Measurements from ENCODE around the gene DNAJA3. TPM values are rescaled to one million over a fixed set of nuclear protein-coding genes. Genes with fewer than 3 reads are reported as not detected.

Gene DNAJA3
- total RNA-seq, 2 donors from 2014 or later: 47.6 to 60.0 TPM

DNA sequence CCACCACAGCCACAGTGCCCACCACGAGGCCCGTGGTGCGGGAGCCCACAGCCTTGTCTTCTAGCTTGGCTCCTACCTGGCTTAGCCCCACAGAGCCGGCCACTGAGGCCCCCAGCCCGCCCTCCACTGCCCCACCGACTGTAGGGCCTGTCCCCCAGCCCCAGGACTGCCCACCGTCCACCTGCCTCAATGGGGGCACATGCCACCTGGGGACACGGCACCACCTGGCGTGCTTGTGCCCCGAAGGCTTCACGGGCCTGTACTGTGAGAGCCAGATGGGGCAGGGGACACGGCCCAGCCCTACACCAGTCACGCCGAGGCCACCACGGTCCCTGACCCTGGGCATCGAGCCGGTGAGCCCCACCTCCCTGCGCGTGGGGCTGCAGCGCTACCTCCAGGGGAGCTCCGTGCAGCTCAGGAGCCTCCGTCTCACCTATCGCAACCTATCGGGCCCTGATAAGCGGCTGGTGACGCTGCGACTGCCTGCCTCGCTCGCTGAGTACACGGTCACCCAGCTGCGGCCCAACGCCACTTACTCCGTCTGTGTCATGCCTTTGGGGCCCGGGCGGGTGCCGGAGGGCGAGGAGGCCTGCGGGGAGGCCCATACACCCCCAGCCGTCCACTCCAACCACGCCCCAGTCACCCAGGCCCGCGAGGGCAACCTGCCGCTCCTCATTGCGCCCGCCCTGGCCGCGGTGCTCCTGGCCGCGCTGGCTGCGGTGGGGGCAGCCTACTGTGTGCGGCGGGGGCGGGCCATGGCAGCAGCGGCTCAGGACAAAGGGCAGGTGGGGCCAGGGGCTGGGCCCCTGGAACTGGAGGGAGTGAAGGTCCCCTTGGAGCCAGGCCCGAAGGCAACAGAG lies 43.5 kb upstream of the DNAJA3 start:
- TF ChIP-seq POLR2A (IDR thresholded peaks at IDR 0.05) (no peak), POLR2AphosphoS5 (IDR thresholded peaks at IDR 0.05) (no peak), CTCF (IDR thresholded peaks at IDR 0.05) (no peak)
- H3K4me1 ChIP-seq (replicated peaks): peaks cover 4% of the 10 kb centered on the region
- no peak overlapping the region for H3K4me3 ChIP-seq
- WGBS: 93% methylated on average over 53 of the region's 55 CpGs
- H3K9me3 ChIP-seq: no peaks in the 10 kb centered on the region
- DNase-seq (ENCODE audit: low spot score): no peak
- H3K36me3 ChIP-seq: no peaks in the 10 kb centered on the region
- intact Hi-C loops (cut with DNase I): no loop called here
- no peaks in the 10 kb centered on the region for H3K27me3 ChIP-seq (replicated peaks; ENCODE audit: insufficient read depth)
- H3K27ac ChIP-seq: no peak overlapping the region

- Histone ChIP-seq H3K4me1 (replicated peaks) (no peaks in the 10 kb centered on the region), H3K36me3 (no peaks in the 10 kb centered on the region), H3K9me3 (no peaks in the 10 kb centered on the region), H3K27ac (no peak overlapping the region), H3K4me3 (no peak overlapping the region), H3K27me3 (replicated peaks; ENCODE audit: insufficient read depth) (no peaks in the 10 kb centered on the region)
- 91% methylated on average over 18 of the region's 21 CpGs for WGBS
- no peak for TF ChIP-seq POLR2A (IDR thresholded peaks at IDR 0.05)
- TF ChIP-seq CTCF (IDR thresholded peaks at IDR 0.05): no peak
- no peak for TF ChIP-seq POLR2AphosphoS5 (IDR thresholded peaks at IDR 0.05)
- no peak for DNase-seq (ENCODE audit: low spot score)
- intact Hi-C loops (cut with DNase I): no loop called here
Measured at GRCh38 chr16:4382795-4383357, 42.8 kb upstream of the DNAJA3 start.

DNA sequence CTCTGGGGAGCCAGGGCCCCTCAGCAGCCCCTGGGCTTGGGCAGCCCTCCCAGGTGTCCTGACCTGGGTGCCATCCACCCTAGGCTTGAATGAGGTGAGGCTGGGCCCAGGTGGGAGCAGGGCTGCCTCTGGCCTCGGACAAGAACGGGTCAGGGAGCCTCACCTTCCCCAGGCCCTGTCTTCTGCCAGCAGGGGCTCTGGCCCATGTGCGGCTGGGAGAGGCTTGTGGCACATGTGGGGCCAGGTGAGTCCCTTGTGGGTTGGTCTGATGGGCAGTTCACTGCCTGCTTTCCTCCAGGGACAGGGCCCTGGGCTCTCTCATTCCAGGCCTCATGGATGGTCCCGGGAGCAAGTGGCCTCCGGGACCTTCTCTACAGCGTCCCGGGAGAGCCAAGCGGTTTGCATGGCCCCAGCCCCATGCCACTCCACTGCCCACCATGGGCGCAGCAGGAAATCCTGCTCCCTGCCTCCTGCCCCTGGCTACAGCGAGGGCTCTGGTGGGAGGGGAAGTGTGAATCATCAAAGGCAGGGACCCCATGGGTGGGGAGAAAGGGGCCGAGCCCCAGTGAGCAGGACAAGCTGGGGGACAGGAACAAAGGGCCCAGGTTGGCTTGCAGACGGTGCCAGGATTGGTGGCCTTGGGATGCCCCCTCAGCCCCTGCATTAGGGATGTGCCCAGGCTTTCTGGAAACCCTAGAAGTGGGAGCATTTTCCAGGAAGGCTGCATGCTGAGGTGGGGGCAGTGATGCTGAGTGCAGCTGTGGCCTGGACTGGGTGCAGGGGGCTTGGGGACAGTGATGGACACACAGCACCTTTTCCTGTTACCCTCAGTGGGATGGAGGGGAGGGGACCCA lies 41.9 kb upstream of the DNAJA3 start:
- no peak for DNase-seq (ENCODE audit: low spot score)
- H3K4me1 ChIP-seq (replicated peaks): no peaks in the 10 kb centered on the region
- TF ChIP-seq POLR2A (IDR thresholded peaks at IDR 0.05): no peak
- no peak for TF ChIP-seq CTCF (IDR thresholded peaks at IDR 0.05)
- TF ChIP-seq POLR2AphosphoS5 (IDR thresholded peaks at IDR 0.05): no peak
- H3K9me3 ChIP-seq: no peaks in the 10 kb centered on the region
- H3K27ac ChIP-seq: no peak overlapping the region
- H3K4me3 ChIP-seq: no peak overlapping the region
- no peaks in the 10 kb centered on the region for H3K36me3 ChIP-seq
- WGBS: 81% methylated on average over 12 of the region's 12 CpGs
- intact Hi-C loops (cut with DNase I): no loop called here
- no peaks in the 10 kb centered on the region for H3K27me3 ChIP-seq (replicated peaks; ENCODE audit: insufficient read depth)

DNA sequence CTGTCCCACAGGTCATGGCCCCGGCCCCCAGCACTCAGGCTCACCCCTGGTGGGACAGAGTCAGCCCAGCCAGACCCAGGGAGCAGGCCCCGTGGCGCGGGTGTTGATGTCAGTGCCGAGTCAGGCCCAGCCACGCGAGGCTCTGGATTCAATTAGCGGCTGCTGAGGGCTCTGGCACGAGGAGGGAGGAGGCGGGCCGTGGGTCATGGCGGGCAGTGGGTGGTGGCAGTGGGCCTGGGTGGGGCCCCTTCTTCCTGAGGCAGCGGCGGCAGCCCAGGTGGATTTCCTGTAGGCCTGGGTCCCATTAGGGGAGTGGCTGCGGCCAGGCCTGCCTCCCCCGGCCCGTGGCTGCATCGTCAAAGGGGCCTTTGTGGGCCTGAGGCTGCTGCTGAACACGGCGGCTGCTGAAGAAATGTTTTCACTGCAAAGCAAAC lies 41.1 kb upstream of the DNAJA3 start:
- DNase-seq (ENCODE audit: low spot score): no peak
- WGBS: 69% methylated on average over 20 of the region's 20 CpGs
- Histone ChIP-seq H3K27ac (no peak overlapping the region), H3K4me3 (no peak overlapping the region), H3K9me3 (no peaks in the 10 kb centered on the region), H3K27me3 (replicated peaks; ENCODE audit: insufficient read depth) (no peaks in the 10 kb centered on the region), H3K36me3 (no peaks in the 10 kb centered on the region), H3K4me1 (replicated peaks) (no peaks in the 10 kb centered on the region)
- TF ChIP-seq CTCF (IDR thresholded peaks at IDR 0.05) (no peak), POLR2A (IDR thresholded peaks at IDR 0.05) (no peak), POLR2AphosphoS5 (IDR thresholded peaks at IDR 0.05) (no peak)
- intact Hi-C loops (cut with DNase I): no loop called here
